Mucosa of gallbladder (tissue), 1 donor: Measurements from ENCODE around the gene IGFN1. TPM values are rescaled to one million over a fixed set of nuclear protein-coding genes. Genes with fewer than 3 reads are reported as not detected.
"Not testable (repeated sequence)": the region's sequence is repeated elsewhere in the genome, so short reads cannot be mapped to it uniquely, and the experiment has no call there.

ENCODE experiments used
- DNase-seq: peaks from one replicate; pipeline ENCODE4 v3.0.0-alpha.2; 2020; ENCODE audit warnings: low spot score
- total RNA-seq: library from RNA; stranded (reverse); gene quantifications from one replicate; pipeline ENCODE4 v1.2.1, GENCODE V29; 2021
- donor health status: DM: no; HTN: no; CAD: no.

The IGFN1 gene
- total RNA-seq, 1 donor from 2014 or later, result 0.40 TPM

GRCh38 chr1:201163036-201163435 lies 27.6 kb upstream of the IGFN1 start:
- DNase-seq, result not testable (repeated sequence)

DNA sequence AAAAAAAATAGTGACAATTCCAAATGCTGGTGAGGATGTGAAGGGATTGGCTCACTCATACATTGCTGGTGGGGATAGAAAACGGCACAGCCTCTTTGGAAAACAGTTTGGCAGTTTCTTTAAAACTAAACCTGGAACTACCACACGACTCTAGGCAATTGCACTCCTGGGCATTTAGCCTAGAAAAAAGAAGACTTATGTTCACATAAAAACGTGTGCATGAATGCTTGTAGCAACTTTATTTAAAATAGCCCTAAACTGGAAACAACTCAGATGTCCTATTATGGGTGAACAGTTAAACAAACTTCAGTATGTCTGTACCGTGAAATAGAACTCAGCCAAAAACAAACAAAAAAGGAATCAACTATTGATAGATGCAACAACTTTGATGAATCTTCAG lies 26.9 kb upstream of the IGFN1 start:
- DNase-seq, result no peak

DNA sequence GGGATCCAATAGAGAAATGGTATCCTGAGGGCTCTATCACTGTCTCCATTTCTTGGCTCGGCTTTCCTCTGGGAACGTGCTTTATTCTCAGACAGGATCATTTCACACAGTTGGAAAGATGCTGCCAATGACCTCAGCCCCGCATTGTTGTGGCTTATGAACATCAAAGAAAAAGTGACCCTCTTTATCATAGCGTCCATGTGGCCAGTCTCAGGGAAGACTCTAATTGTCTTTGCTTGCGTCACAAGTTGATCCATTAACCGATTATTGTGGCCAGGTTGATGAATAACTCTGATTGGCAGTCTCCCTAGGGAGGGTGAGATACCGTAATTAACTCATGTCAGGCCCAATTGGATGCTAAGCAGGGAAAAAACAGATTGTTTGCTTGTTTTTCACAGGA lies 26.0 kb upstream of the IGFN1 start:
- peak; percentile 24 for DNase-seq

DNA sequence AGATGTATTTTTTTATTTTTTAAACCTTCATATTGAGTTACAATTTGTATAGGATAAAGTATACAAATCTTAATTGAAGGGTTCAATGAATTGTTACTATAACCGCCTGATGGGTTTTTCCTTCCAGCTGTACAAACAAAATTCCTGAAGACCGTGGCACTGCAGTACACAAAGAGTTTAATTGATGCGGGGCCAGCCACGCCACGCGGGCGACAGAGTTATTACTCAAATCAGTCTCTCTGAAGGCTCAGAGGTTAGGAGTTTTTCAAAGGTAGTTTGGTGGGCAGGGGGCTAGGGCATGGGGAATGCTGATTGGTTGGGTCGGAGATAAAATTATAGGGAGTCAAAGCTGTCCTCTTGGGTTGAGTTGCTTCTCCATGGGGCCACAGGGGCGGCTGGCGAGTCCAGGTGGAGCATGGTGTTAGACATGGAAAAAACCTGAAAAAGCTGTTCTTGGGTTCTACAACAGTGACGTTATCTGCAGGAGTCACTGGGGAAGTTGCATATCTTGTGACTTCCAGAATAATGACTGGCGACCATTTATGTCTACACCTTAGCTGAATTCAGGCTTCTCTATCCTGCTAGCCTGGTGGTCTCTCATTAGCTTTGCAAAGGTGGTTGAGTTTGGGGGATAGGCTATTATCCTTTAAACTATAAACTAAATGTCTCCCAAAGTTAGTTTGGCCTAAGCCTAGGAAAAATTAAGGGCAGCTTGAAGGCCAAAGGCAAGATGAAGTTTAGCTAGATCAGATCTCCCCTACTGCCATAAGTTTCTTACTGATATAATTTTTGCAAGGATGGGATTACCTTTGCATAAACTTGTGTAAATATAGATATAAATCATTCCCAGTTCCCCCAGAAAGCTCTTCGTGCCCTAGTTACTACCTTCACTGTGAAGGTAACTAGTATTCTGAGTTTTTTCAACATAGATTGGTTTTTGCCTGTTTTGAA lies 23.3 kb upstream of the IGFN1 start:
- no peak for DNase-seq

DNA sequence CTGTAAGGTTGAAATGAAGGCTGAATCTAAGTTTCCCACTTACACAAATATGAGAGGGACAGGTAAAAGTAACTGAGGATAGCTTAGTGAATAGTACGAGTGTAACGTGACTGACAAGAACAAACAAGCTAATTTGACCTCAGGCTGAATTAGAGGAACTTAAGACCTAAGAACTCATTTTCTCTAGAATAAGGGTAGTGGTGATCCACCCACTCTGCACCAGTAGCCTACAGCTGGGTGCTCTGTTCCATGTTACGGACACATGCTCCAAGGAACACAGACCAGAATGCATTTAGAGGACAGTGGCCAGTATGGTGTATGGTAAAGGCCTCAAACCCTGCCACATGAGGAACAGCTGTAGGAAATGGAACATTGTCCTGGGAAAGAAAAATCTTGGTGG lies 21.4 kb upstream of the IGFN1 start:
- no peak for DNase-seq

DNA sequence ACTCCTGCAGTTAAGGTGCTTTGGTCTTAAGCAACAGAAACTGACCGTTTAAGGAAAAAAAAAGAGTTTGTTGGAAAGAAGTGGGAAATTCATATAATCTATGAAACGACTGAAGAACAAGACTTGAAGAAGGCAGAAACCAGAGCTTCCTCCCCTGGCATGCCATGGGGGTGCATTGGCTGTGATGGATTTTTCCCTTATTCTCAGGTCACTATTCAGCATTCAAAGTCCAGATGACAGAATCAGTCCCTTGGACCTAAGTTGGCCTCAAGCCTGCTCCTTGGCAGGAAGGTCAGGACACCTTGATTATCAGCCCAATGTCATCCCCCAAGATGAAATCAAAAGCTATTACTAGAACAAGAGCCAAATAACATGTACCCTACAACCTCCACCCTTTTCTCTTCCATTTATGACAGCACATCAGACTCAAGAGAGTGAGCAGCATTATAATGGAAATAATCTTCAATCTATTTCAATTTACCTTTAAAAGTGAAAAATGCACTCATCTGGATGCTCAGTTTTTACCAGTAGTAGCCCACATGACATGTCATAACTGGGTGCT lies 20.6 kb upstream of the IGFN1 start:
- no peak for DNase-seq

DNA sequence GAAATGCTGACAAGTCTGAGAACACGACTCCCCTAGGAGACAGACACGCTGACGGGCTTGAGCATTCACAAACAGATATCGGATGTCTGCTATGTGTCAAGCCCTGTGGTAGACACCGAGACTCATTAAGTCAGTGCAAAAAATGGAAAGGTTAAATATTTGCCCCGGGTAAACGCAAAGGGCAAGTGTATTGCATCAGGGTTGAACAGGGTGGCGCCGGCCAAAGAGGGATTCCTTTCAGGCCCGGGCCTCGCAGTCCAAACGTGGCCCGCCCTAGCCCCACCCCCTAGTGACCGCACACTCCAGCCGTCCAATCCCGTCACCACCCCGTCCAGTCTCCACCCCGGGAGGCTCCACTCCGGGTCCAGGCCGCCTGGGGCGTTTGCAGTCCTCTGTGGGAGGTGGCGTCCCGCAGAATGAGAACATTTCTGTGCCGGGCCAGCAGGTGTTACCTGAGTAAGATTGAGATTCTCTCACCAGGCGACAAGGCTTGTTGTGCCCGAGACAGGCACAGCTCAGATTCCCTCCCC lies 20.0 kb upstream of the IGFN1 start:
- DNase-seq, result peak; percentile 96

DNA sequence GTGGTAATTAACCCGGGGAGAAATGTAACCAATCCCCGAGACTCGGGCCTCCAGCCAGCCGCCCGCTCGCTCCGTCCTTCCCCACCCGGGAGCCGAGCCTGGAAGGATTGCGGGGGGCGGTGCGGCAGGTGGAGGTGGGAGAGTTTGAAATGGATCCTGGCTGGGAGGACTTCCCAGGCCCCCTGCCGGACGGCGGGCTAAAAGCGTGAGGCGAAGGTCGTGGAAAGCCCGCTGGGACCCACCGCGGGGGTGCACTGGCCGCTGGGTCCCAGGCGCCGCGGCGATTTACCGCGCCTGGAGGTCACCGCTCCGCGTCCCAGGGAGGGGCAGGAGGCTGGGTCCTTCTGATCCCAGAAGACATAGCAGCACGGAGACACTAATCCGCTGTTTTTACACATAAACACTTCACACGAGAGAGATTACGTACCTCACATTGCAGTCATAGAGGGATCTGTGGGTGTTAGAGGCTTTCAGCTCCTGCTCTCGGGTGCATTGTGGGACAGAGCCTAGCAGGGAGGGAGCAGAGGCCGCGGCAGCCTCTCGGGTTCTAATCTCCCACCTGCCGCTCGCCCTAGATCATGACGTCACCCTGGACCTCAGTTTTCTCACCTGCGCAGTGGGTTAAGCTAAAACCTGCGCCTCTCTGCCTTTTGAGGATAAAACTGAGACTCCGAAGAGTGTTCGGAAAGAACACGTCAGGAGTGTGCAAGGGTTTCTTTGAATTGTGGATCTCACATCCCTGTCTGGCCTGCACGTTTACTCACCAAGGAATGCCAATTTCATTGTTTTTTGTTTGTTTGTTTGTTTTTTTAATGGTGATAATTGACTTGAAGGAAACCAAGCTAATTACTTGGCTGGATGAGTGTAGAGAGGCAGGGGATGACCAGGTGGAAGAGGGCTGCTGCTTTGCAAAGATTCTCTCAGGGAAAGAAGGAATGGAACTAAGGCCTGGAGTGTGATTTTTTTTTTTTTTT lies 19.3 kb upstream of the IGFN1 start:
- no peak for DNase-seq

DNA sequence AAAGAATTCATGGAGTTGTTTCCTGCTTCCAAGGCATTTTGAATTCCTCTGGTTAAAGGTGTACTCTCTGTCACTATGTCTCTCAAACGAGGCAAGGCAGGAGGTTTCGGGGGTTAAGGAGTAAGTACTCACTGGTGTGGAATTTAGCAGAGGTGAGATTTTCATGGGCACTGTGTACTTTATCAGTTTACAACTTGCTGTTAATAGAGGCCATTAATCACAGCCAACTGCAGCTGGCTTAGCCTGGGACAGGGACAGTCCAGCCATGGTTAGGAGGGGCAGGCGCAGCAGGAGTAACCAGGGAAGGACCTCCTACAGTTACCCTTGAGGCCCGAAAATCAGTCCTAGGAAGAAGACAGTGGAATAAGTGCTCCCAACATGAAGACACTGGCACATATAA lies 18.3 kb upstream of the IGFN1 start:
- no peak for DNase-seq

DNA sequence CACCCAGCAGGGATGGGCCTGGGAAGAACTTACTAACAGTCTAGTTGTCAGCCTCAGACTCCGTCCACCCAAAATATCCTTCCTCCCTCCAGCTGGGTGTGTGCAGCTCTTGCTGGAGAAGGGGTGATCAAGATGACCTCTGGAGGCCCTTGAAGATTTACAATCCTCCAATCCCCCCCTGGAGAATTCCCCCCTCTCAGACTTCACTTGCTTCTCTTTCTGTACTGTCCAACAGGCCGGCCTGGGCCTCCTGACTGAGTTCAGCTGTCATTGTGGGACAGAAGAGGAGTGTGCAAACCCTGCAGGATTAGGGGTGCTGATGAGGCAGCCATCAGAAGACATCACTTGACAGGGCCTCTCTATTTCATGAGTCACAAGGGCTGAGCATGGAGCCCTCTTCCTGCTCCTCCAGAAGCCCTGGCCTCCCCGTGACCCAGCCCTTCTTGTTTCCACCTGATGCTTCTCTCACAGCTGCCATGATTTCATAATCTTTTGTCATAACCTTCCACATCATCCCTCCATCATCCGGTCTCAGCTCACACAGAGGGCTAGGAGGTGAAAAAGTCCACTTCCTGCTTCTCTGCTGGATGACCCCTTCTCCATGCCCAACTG lies 17.5 kb upstream of the IGFN1 start:
- no peak for DNase-seq

GRCh38 chr1:201173736-201174135 lies 16.9 kb upstream of the IGFN1 start:
- no peak for DNase-seq

DNA sequence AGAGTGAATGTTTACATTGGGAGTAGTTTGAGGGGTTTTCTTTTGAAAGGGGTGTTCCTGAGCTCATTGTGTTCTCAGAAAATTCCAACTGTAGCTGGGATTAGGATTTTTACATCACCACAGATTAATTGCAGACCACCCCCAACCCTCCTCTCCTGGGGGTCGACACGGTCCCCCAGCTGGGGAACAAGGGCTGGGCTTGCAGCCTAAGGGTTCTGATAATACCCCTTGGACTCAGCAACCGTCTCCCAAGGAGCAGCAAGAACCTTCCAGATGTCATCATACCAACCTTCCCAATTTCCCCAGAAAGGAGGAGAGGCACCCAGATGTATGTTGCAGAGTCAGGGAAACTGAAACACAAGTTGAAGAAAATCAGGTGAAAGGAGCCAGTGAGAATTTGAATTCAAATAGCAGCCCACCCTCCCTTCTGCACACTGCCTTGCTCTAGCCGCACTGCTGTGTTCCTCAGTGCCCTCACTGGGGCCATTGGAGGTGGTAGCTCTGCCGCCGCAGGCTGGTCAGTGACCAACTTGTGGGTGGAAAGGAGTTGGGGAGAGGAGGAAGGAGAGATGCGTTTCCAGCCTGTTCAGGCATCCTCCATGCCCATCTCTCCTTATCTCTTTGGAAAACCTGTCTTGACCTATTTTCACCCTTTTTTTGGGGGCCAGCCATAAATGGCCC lies 14.7 kb upstream of the IGFN1 start:
- DNase-seq, result no peak

- DNase-seq, result peak; percentile 74
Observed at GRCh38 chr1:201176940-201177339, 13.7 kb upstream of the IGFN1 start.

- no peak for DNase-seq
Observed at GRCh38 chr1:201178718-201179117, 11.9 kb upstream of the IGFN1 start.

DNA sequence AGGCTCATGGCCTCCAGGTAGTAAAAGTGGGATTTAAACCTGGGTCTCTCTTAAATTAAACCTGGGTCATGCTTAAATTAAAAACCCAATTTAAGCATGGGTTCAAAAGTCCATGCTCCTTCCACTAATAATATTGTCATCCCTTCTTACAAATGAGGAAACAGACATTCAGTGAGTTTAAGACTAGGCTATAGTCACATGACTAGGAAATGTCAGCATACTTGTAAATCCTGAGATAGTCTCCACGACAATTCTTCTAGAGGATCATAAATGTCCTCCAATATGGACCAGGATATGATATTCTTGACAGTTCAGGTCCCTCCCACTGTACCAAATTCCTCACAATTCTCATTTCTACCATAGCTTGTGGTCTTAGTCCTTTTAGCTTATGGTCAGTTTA lies 10.5 kb upstream of the IGFN1 start:
- no peak for DNase-seq

DNA sequence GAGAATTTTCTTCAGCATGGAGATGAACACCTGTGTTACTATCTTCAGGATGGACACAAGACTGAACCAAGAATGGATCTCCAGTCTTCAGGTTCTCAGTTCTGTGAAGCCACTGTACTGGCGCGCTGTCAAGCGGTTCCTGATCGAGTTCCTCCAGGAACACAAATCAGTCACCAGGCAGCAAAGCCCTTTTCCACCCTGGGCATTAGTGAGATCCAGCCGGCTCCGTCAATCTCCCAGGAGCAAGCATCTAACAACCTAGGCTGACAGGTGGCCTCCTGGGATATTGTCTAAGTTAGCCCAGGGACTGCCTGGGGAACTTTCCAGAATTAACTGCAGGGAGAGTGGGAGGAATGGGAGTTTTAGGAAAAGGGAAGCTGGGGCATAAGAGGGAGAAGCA lies 9.7 kb upstream of the IGFN1 start:
- DNase-seq, result no peak

DNA sequence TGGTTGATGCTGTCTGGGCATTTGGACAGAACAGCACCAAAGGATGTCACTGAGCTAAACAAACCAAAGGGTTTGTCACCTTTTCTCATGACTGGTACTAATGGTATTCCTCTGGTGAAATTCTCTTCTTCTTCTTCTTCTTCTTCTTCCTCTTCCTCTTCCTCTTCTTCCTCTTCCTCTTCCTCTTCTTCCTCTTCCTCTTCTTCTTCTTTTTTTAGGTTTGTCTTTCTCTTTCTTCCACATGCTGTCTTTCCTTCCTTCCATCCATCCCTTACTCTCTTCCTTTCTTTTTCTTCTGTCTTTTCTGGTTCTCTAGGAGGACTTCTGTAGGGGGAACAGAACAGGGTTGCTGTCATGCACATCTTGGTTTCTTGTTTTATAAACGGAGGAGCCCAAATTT lies 9.3 kb upstream of the IGFN1 start:
- DNase-seq, result no peak

GRCh38 chr1:201181726-201182125 lies 8.9 kb upstream of the IGFN1 start:
- no peak for DNase-seq

- DNase-seq, result no peak
Observed at GRCh38 chr1:201183209-201183608, 7.4 kb upstream of the IGFN1 start.

GRCh38 chr1:201183753-201184152 lies 6.9 kb upstream of the IGFN1 start:
- DNase-seq, result no peak
